WTC11 (cell line): Measurements from ENCODE around the gene ARHGAP44. TPM values are rescaled to one million over a fixed set of nuclear protein-coding genes. Genes with fewer than 3 reads are reported as not detected.

ENCODE experiments used
- ATAC-seq: fragments of 200-7000 bp; cut with Tn5 transposase; 2 replicates; pipeline ENCODE4 v1.10.0; 2021; ENCODE audit warnings: mild to moderate bottlenecking, moderate library complexity
- CTCF ChIA-PET: fragments of 300-600 bp; sonication (Branson Sonifier 250); formaldehyde crosslinking; loops from one replicate; lab custom pipeline; 2021; ENCODE audit warnings: antibody characterized with exemption; lab: Charles Lee
- POLR2A ChIA-PET: fragments of 350-600 bp; sonication (Branson Sonifier 250); formaldehyde crosslinking; loops from one replicate; lab custom pipeline; 2021; ENCODE audit warnings: antibody characterized with exemption; lab: Charles Lee
- DNase-seq: peaks from one replicate; pipeline ENCODE4 v3.0.0; 2021; ENCODE audit warnings: low spot score
- H3K27ac Mint-ChIP-seq: 2 replicates; pipeline ENCODE4 v1.8.0; 2021; ENCODE audit warnings: mixed read lengths
- H3K27me3 Mint-ChIP-seq: 2 replicates; pipeline ENCODE4 v1.8.0; 2021; ENCODE audit warnings: low read depth, mild to moderate bottlenecking, moderate library complexity, mixed read lengths
- H3K36me3 Mint-ChIP-seq: 2 replicates; pipeline ENCODE4 v1.8.0; 2021; ENCODE audit warnings: mixed read lengths
- H3K4me1 Mint-ChIP-seq: 2 replicates; pipeline ENCODE4 v1.8.0; 2022; ENCODE audit warnings: mixed read lengths
- H3K4me3 Mint-ChIP-seq: 2 replicates; pipeline ENCODE4 v1.8.0; 2021; ENCODE audit warnings: mild to moderate bottlenecking, moderate library complexity, mixed read lengths
- H3K9me3 Mint-ChIP-seq: 2 replicates; pipeline ENCODE4 v1.8.0; 2021; ENCODE audit warnings: mixed read lengths
- ATF1 ChIP-seq: sonication (generic); formaldehyde crosslinking; IDR thresholded peaks from 2 replicates; pipeline ENCODE4 v1.8.1; 2023; ENCODE audit warnings: mild to moderate bottlenecking, moderate library complexity, missing genetic modification reagents
- CDX4 ChIP-seq: fragments of 250-450 bp; sonication (Bioruptor Pico); IDR thresholded peaks from 2 replicates; pipeline ENCODE4 v1.9.0; 2021; ENCODE audit warnings: moderate library complexity, mild to moderate bottlenecking, inconsistent platforms, borderline replicate concordance
- CREB1 ChIP-seq: sonication (generic); formaldehyde crosslinking; IDR thresholded peaks from 2 replicates; pipeline ENCODE4 v1.8.0; 2023; ENCODE audit warnings: mild to moderate bottlenecking, missing genetic modification reagents
- CREM ChIP-seq: sonication (generic); formaldehyde crosslinking; IDR thresholded peaks from 2 replicates; pipeline ENCODE4 v1.8.1; 2022; ENCODE audit warnings: mild to moderate bottlenecking, missing genetic modification reagents, moderate library complexity
- ELF4 ChIP-seq: sonication (generic); formaldehyde crosslinking; IDR thresholded peaks from 2 replicates; pipeline ENCODE4 v1.8.1; 2022; ENCODE audit warnings: low read depth, mild to moderate bottlenecking, moderate library complexity, missing genetic modification reagents
- EMX1 ChIP-seq: fragments of 250-450 bp; sonication (Bioruptor Pico); IDR thresholded peaks from 2 replicates; pipeline ENCODE4 v1.8.0; 2021; ENCODE audit warnings: mild to moderate bottlenecking
- ETV6 ChIP-seq: sonication (generic); formaldehyde crosslinking; IDR thresholded peaks from 2 replicates; pipeline ENCODE4 v1.8.1; 2022; ENCODE audit warnings: mild to moderate bottlenecking, missing genetic modification reagents
- FOXK1 ChIP-seq: sonication (generic); formaldehyde crosslinking; IDR thresholded peaks from 2 replicates; pipeline ENCODE4 v1.8.0; 2022; ENCODE audit warnings: mild to moderate bottlenecking, moderate library complexity, missing genetic modification reagents
- FOXP4 ChIP-seq: sonication (generic); formaldehyde crosslinking; IDR thresholded peaks from 2 replicates; pipeline ENCODE4 v1.8.0; 2022; ENCODE audit warnings: mild to moderate bottlenecking, missing genetic modification reagents
- GRHL2 ChIP-seq: fragments of 250-450 bp; sonication (Bioruptor Pico); IDR thresholded peaks from 2 replicates; pipeline ENCODE4 v1.8.0; 2022; ENCODE audit warnings: mild to moderate bottlenecking, moderate library complexity; ENCODE audit not compliant: insufficient replicate concordance, severe bottlenecking
- HMGA2 ChIP-seq: fragments of 250-450 bp; sonication (Bioruptor Pico); IDR thresholded peaks from 2 replicates; pipeline ENCODE4 v1.4.0; 2021; ENCODE audit warnings: mild to moderate bottlenecking, moderate library complexity
- MLX ChIP-seq: sonication (generic); formaldehyde crosslinking; IDR thresholded peaks from 2 replicates; pipeline ENCODE4 v1.8.1; 2023; ENCODE audit warnings: mild to moderate bottlenecking, missing genetic modification reagents, moderate library complexity
- NR1H2 ChIP-seq: sonication (generic); formaldehyde crosslinking; IDR thresholded peaks from 2 replicates; pipeline ENCODE4 v1.9.0; 2021; ENCODE audit warnings: mild to moderate bottlenecking, moderate library complexity, missing genetic modification reagents
- PRDM15 ChIP-seq: sonication (generic); formaldehyde crosslinking; IDR thresholded peaks from 2 replicates; pipeline ENCODE4 v1.8.0; 2022; ENCODE audit warnings: missing genetic modification reagents
- TEAD4 ChIP-seq: sonication (generic); formaldehyde crosslinking; IDR thresholded peaks from 2 replicates; pipeline ENCODE4 v1.8.0; 2022; ENCODE audit warnings: mild to moderate bottlenecking, missing genetic modification reagents
- ZMAT4 ChIP-seq: fragments of 250-450 bp; sonication (Bioruptor Pico); IDR thresholded peaks from 2 replicates; pipeline ENCODE4 v1.9.0; 2021; ENCODE audit warnings: mild to moderate bottlenecking
- ZNF416 ChIP-seq: fragments of 250-450 bp; sonication (Bioruptor Pico); IDR thresholded peaks from 2 replicates; pipeline ENCODE4 v1.9.0; 2021; ENCODE audit warnings: mild to moderate bottlenecking, inconsistent platforms
- total RNA-seq: library from RNA; stranded (reverse); gene quantifications from 3 replicates; pipeline ENCODE4 v1.2.3, GENCODE V29; 2021
- TF ChIP-seq, protein P1 (sequence below): sonication (generic); formaldehyde crosslinking; IDR thresholded peaks from 2 replicates; pipeline ENCODE4 v1.8.1; 2022; ENCODE audit warnings: missing genetic modification reagents, borderline replicate concordance
- TF ChIP-seq, protein P2 (sequence below): fragments of 250-450 bp; sonication (Bioruptor Pico); IDR thresholded peaks from 2 replicates; pipeline ENCODE4 v1.9.0; 2021; ENCODE audit warnings: mild to moderate bottlenecking, borderline replicate concordance
- TF ChIP-seq, protein P3 (sequence below): sonication (generic); formaldehyde crosslinking; conservative IDR thresholded peaks from 2 replicates; pipeline ENCODE4 v1.8.1; 2022; ENCODE audit warnings: mild to moderate bottlenecking, missing genetic modification reagents
- TF ChIP-seq, protein P4 (sequence below): sonication (generic); formaldehyde crosslinking; IDR thresholded peaks from 2 replicates; pipeline ENCODE4 v1.8.0; 2022; ENCODE audit warnings: mild to moderate bottlenecking, missing genetic modification reagents

The ARHGAP44 gene
- total RNA-seq, 1 experiment from 2014 or later: 23.8 TPM

DNA sequence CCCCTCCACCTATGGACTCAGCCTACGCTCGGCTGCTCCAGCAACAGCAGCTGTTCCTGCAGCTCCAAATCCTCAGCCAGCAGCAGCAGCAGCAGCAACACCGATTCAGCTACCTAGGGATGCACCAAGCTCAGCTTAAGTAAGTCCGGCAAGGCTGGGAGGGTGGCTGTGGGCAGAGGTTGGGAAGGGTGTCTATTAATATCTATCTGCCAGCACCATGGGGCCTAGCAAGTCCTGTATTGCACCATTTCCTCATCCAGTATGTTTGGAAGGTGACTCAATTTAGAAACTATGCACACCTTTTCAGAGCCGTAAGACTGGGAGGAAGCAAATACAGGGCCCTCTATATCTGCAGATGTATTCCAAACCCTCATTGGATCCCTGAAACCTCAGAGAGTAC, 45.0 kb upstream of the ARHGAP44 start:
- Mint-ChIP-seq H3K4me3 (no peak overlapping the region), H3K36me3 (no peaks in the 10 kb centered on the region), H3K9me3 (no peaks in the 10 kb centered on the region), H3K4me1 (peaks cover 22% of the 10 kb centered on the region), H3K27me3 (no peaks in the 10 kb centered on the region), H3K27ac (no peak overlapping the region)
- no peak for DNase-seq
- POLR2A ChIA-PET: no interaction called here
- CTCF ChIA-PET: interaction anchor here (1.0 kb wide), 1 partner anchor 402 kb away, joined by 3 read pairs; no protein-coding TSS in a partner anchor
- TF ChIP-seq MLX (CRISPR knock-in tag) (no peak), GRHL2 (CRISPR knock-in tag) (no peak), FOXK1 (CRISPR knock-in tag) (no peak), CDX4 (no peak), HMGA2 (CRISPR knock-in tag) (no peak), ETV6 (CRISPR knock-in tag) (no peak), ELF4 (CRISPR knock-in tag) (no peak), NR1H2 (CRISPR knock-in tag) (no peak), ZNF416 (CRISPR knock-in tag) (no peak), FOXP4 (no peak)
- TF ChIP-seq, protein P1, sequence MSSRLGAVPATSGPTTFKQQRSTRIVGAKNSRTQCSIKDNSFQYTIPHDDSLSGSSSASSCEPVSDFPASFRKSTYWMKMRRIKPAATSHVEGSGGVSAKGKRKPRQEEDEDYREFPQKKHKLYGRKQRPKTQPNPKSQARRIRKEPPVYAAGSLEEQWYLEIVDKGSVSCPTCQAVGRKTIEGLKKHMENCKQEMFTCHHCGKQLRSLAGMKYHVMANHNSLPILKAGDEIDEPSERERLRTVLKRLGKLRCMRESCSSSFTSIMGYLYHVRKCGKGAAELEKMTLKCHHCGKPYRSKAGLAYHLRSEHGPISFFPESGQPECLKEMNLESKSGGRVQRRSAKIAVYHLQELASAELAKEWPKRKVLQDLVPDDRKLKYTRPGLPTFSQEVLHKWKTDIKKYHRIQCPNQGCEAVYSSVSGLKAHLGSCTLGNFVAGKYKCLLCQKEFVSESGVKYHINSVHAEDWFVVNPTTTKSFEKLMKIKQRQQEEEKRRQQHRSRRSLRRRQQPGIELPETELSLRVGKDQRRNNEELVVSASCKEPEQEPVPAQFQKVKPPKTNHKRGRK (CRISPR knock-in tag): no peak
- no peak for ATAC-seq

DNA sequence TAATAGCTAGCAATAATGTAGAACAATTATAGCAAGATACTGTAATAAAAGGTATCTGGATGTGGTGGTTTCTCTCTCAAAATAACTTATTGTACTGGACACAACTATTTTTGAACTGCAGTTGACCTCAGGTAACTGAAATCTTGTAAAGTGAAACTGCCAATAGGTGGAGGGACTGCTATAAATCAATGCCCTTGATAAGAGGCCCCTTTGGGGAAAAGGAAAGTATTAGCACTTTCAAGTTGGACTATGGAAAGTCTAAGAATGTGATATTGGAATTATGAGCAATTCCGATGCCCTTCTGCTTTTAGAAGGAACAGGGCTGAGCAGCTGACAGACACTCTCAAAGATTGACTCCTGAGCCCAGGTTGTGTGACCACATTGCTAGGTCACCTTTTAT, 44.5 kb upstream of the ARHGAP44 start:
- no peaks in the 10 kb centered on the region for H3K36me3 Mint-ChIP-seq
- DNase-seq (no peak), ATAC-seq (no peak)
- peaks cover 21% of the 10 kb centered on the region for H3K4me1 Mint-ChIP-seq
- no peak overlapping the region for H3K27ac Mint-ChIP-seq
- CTCF ChIA-PET: interaction anchor here (1.0 kb wide), 1 partner anchor 402 kb away, joined by 3 read pairs; no protein-coding TSS in a partner anchor
- H3K27me3 Mint-ChIP-seq: no peaks in the 10 kb centered on the region
- H3K9me3 Mint-ChIP-seq: no peaks in the 10 kb centered on the region
- POLR2A ChIA-PET: no interaction called here
- H3K4me3 Mint-ChIP-seq: no peak overlapping the region
- TF ChIP-seq, protein P2, sequence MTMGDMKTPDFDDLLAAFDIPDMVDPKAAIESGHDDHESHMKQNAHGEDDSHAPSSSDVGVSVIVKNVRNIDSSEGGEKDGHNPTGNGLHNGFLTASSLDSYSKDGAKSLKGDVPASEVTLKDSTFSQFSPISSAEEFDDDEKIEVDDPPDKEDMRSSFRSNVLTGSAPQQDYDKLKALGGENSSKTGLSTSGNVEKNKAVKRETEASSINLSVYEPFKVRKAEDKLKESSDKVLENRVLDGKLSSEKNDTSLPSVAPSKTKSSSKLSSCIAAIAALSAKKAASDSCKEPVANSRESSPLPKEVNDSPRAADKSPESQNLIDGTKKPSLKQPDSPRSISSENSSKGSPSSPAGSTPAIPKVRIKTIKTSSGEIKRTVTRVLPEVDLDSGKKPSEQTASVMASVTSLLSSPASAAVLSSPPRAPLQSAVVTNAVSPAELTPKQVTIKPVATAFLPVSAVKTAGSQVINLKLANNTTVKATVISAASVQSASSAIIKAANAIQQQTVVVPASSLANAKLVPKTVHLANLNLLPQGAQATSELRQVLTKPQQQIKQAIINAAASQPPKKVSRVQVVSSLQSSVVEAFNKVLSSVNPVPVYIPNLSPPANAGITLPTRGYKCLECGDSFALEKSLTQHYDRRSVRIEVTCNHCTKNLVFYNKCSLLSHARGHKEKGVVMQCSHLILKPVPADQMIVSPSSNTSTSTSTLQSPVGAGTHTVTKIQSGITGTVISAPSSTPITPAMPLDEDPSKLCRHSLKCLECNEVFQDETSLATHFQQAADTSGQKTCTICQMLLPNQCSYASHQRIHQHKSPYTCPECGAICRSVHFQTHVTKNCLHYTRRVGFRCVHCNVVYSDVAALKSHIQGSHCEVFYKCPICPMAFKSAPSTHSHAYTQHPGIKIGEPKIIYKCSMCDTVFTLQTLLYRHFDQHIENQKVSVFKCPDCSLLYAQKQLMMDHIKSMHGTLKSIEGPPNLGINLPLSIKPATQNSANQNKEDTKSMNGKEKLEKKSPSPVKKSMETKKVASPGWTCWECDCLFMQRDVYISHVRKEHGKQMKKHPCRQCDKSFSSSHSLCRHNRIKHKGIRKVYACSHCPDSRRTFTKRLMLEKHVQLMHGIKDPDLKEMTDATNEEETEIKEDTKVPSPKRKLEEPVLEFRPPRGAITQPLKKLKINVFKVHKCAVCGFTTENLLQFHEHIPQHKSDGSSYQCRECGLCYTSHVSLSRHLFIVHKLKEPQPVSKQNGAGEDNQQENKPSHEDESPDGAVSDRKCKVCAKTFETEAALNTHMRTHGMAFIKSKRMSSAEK (CRISPR knock-in tag): no peak
- TF ChIP-seq, protein P3, sequence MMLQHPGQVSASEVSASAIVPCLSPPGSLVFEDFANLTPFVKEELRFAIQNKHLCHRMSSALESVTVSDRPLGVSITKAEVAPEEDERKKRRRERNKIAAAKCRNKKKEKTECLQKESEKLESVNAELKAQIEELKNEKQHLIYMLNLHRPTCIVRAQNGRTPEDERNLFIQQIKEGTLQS: no peak
- TF ChIP-seq EMX1 (CRISPR knock-in tag) (no peak), CREM (CRISPR knock-in tag) (no peak), FOXK1 (CRISPR knock-in tag) (no peak), ZMAT4 (CRISPR knock-in tag) (no peak), CREB1 (CRISPR knock-in tag) (no peak), ATF1 (no peak), PRDM15 (CRISPR knock-in tag) (no peak), TEAD4 (CRISPR knock-in tag) (no peak)
- TF ChIP-seq, protein P4, sequence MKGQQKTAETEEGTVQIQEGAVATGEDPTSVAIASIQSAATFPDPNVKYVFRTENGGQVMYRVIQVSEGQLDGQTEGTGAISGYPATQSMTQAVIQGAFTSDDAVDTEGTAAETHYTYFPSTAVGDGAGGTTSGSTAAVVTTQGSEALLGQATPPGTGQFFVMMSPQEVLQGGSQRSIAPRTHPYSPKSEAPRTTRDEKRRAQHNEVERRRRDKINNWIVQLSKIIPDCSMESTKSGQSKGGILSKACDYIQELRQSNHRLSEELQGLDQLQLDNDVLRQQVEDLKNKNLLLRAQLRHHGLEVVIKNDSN: no peak
